ENCODE results near the gene ADGB.
"Not testable (repeated sequence)": the region's sequence is repeated elsewhere in the genome, so short reads cannot be mapped to it uniquely, and the experiment has no call there.

Gene ADGB

GRCh38 chr6:146850238-146850896, 251.6 kb downstream of the ADGB start:
- H3K27ac ChIP-seq (ENCODE audit: low read depth, low read length, severe bottlenecking): peak overlapping the region; percentile 66
- H3K4me3 ChIP-seq (ENCODE audit: extremely low read depth, insufficient read depth, low read length, poor library complexity, severe bottlenecking): no peak overlapping the region
- H3K4me1 ChIP-seq (ENCODE audit: control insufficient read depth, insufficient read depth, low read length, poor library complexity, severe bottlenecking): peaks cover 27% of the 10 kb centered on the region
- no peaks in the 10 kb centered on the region for H3K36me3 ChIP-seq (ENCODE audit: control insufficient read depth, insufficient read depth, low read length)
- no CpG with 5 or more reads among the region's 6 CpGs for WGBS, 2 experiments (ENCODE audit: insufficient coverage in 2 of 2)
- peaks cover 14% of the 10 kb centered on the region for H3K9me3 ChIP-seq (ENCODE audit: control insufficient read depth, low read length)

GRCh38 chr6:146850981-146851380, 252.2 kb downstream of the ADGB start:
- H3K36me3 ChIP-seq (ENCODE audit: control insufficient read depth, insufficient read depth, low read length): no peaks in the 10 kb centered on the region
- H3K9me3 ChIP-seq (ENCODE audit: control insufficient read depth, low read length): peaks cover 14% of the 10 kb centered on the region
- H3K4me3 ChIP-seq (ENCODE audit: extremely low read depth, insufficient read depth, low read length, poor library complexity, severe bottlenecking): no peak overlapping the region
- peaks cover 27% of the 10 kb centered on the region for H3K4me1 ChIP-seq (ENCODE audit: control insufficient read depth, insufficient read depth, low read length, poor library complexity, severe bottlenecking)
- no peak overlapping the region for H3K27ac ChIP-seq (ENCODE audit: low read depth, low read length, severe bottlenecking)

- peaks cover 27% of the 10 kb centered on the region for H3K4me1 ChIP-seq (ENCODE audit: control insufficient read depth, insufficient read depth, low read length, poor library complexity, severe bottlenecking)
- WGBS, 2 experiments (ENCODE audit: insufficient coverage in 2 of 2): 100% methylated on average over 1 of the region's 1 CpG; no CpG with 5 or more reads in 1 of the 2 experiments
- H3K27ac ChIP-seq (ENCODE audit: low read depth, low read length, severe bottlenecking): no peak overlapping the region
- H3K36me3 ChIP-seq (ENCODE audit: control insufficient read depth, insufficient read depth, low read length): no peaks in the 10 kb centered on the region
- peaks cover 14% of the 10 kb centered on the region for H3K9me3 ChIP-seq (ENCODE audit: control insufficient read depth, low read length)
- H3K4me3 ChIP-seq (ENCODE audit: extremely low read depth, insufficient read depth, low read length, poor library complexity, severe bottlenecking): no peak overlapping the region
These were observed 253.1 kb downstream of the ADGB start for GRCh38 chr6:146851837-146852236.

GRCh38 chr6:146854521-146855255, 255.9 kb downstream of the ADGB start:
- H3K27ac ChIP-seq (ENCODE audit: low read depth, low read length, severe bottlenecking); H3K4me3 ChIP-seq (ENCODE audit: extremely low read depth, insufficient read depth, low read length, poor library complexity, severe bottlenecking); H3K36me3 ChIP-seq (ENCODE audit: control insufficient read depth, insufficient read depth, low read length): not testable (repeated sequence)
- peaks cover 10% of the 10 kb centered on the region for H3K4me1 ChIP-seq (ENCODE audit: control insufficient read depth, insufficient read depth, low read length, poor library complexity, severe bottlenecking)
- 85 to 93% methylated on average over 5 of the region's 6 CpGs for WGBS, 2 experiments (ENCODE audit: insufficient coverage in 2 of 2)
- H3K9me3 ChIP-seq (ENCODE audit: control insufficient read depth, low read length): peaks cover 14% of the 10 kb centered on the region

- Histone ChIP-seq H3K4me1 (ENCODE audit: control insufficient read depth, insufficient read depth, low read length, poor library complexity, severe bottlenecking) (peaks cover 3% of the 10 kb centered on the region), H3K9me3 (ENCODE audit: control insufficient read depth, low read length) (peaks cover 14% of the 10 kb centered on the region), H3K4me3 (ENCODE audit: extremely low read depth, insufficient read depth, low read length, poor library complexity, severe bottlenecking) (no peak overlapping the region), H3K27ac (ENCODE audit: low read depth, low read length, severe bottlenecking) (no peak overlapping the region), H3K36me3 (ENCODE audit: control insufficient read depth, insufficient read depth, low read length) (no peaks in the 10 kb centered on the region)
- WGBS, 2 experiments (ENCODE audit: insufficient coverage in 2 of 2): 75 to 86% methylated on average over 1 of the region's 1 CpG
These were observed 257.1 kb downstream of the ADGB start for GRCh38 chr6:146855889-146856288.

GRCh38 chr6:146856296-146856695, 257.5 kb downstream of the ADGB start:
- no peak overlapping the region for H3K27ac ChIP-seq (ENCODE audit: low read depth, low read length, severe bottlenecking)
- 87 to 89% methylated on average over 3 to 7 of the region's 7 CpGs for WGBS, 2 experiments (ENCODE audit: insufficient coverage in 2 of 2)

GRCh38 chr6:146857180-146857979, 258.6 kb downstream of the ADGB start:
- WGBS, 2 experiments (ENCODE audit: insufficient coverage in 2 of 2): 2 to 18% methylated on average over 18 to 26 of the region's 27 CpGs
- no peak overlapping the region for H3K27ac ChIP-seq (ENCODE audit: low read depth, low read length, severe bottlenecking)

More at GRCh38 chr6:146856296-146856695, 257.5 kb downstream of the ADGB start:
- no peak overlapping the region for H3K4me3 ChIP-seq (ENCODE audit: extremely low read depth, insufficient read depth, low read length, poor library complexity, severe bottlenecking)
- H3K4me1 ChIP-seq (ENCODE audit: control insufficient read depth, insufficient read depth, low read length, poor library complexity, severe bottlenecking): peaks cover 3% of the 10 kb centered on the region
- H3K36me3 ChIP-seq (ENCODE audit: control insufficient read depth, insufficient read depth, low read length): no peaks in the 10 kb centered on the region
- peaks cover 14% of the 10 kb centered on the region for H3K9me3 ChIP-seq (ENCODE audit: control insufficient read depth, low read length)

GRCh38 chr6:146857980-146858347, 259.2 kb downstream of the ADGB start:
- Histone ChIP-seq H3K4me3 (ENCODE audit: extremely low read depth, insufficient read depth, low read length, poor library complexity, severe bottlenecking) (no peak overlapping the region), H3K27ac (ENCODE audit: low read depth, low read length, severe bottlenecking) (no peak overlapping the region), H3K9me3 (ENCODE audit: control insufficient read depth, low read length) (no peaks in the 10 kb centered on the region)

More at GRCh38 chr6:146857180-146857979, 258.6 kb downstream of the ADGB start:
- H3K9me3 ChIP-seq (ENCODE audit: control insufficient read depth, low read length): peaks cover 5% of the 10 kb centered on the region
- no peaks in the 10 kb centered on the region for H3K4me1 ChIP-seq (ENCODE audit: control insufficient read depth, insufficient read depth, low read length, poor library complexity, severe bottlenecking)
- H3K36me3 ChIP-seq (ENCODE audit: control insufficient read depth, insufficient read depth, low read length): no peaks in the 10 kb centered on the region
- peak overlapping the region; percentile 9 for H3K4me3 ChIP-seq (ENCODE audit: extremely low read depth, insufficient read depth, low read length, poor library complexity, severe bottlenecking)

GRCh38 chr6:146859206-146859605, 260.4 kb downstream of the ADGB start:
- Histone ChIP-seq H3K4me3 (ENCODE audit: extremely low read depth, insufficient read depth, low read length, poor library complexity, severe bottlenecking) (no peak overlapping the region), H3K27ac (ENCODE audit: low read depth, low read length, severe bottlenecking) (no peak overlapping the region), H3K9me3 (ENCODE audit: control insufficient read depth, low read length) (no peaks in the 10 kb centered on the region), H3K36me3 (ENCODE audit: control insufficient read depth, insufficient read depth, low read length) (no peaks in the 10 kb centered on the region), H3K4me1 (ENCODE audit: control insufficient read depth, insufficient read depth, low read length, poor library complexity, severe bottlenecking) (no peaks in the 10 kb centered on the region)
- 94 to 100% methylated on average over 1 to 4 of the region's 4 CpGs for WGBS, 2 experiments (ENCODE audit: insufficient coverage in 2 of 2)

More at GRCh38 chr6:146857980-146858347, 259.2 kb downstream of the ADGB start:
- 0 to 80% methylated on average over 1 of the region's 5 CpGs for WGBS, 2 experiments (ENCODE audit: insufficient coverage in 2 of 2)
- no peaks in the 10 kb centered on the region for H3K4me1 ChIP-seq (ENCODE audit: control insufficient read depth, insufficient read depth, low read length, poor library complexity, severe bottlenecking)
- no peaks in the 10 kb centered on the region for H3K36me3 ChIP-seq (ENCODE audit: control insufficient read depth, insufficient read depth, low read length)

GRCh38 chr6:146859795-146860495, 261.2 kb downstream of the ADGB start:
- WGBS, 2 experiments (ENCODE audit: insufficient coverage in 2 of 2): 100% methylated on average over 2 of the region's 3 CpGs
- no peaks in the 10 kb centered on the region for H3K36me3 ChIP-seq (ENCODE audit: control insufficient read depth, insufficient read depth, low read length)
- no peaks in the 10 kb centered on the region for H3K4me1 ChIP-seq (ENCODE audit: control insufficient read depth, insufficient read depth, low read length, poor library complexity, severe bottlenecking)
- no peak overlapping the region for H3K4me3 ChIP-seq (ENCODE audit: extremely low read depth, insufficient read depth, low read length, poor library complexity, severe bottlenecking)
- H3K27ac ChIP-seq (ENCODE audit: low read depth, low read length, severe bottlenecking): no peak overlapping the region
- no peaks in the 10 kb centered on the region for H3K9me3 ChIP-seq (ENCODE audit: control insufficient read depth, low read length)

Measured in mesodermal cell (in vitro differentiated cells).